GM12878 (cell line): ENCODE measurements around the gene TRIM22.

Experiments
- BRCA1 ChIP-seq: IDR thresholded peaks from 2 replicates; pipeline ENCODE4 v1.6.1; 2011; ENCODE audit warnings: low read depth, low read length, improper control_type of control experiment
- CTCF ChIP-seq, 3 experiments: IDR thresholded peaks in 2 of 3; conservative IDR thresholded peaks in 1 of 3; 2 replicates each; pipeline ENCODE4 v1.5.1; 2011; ENCODE audit warnings: low read depth in 3 of 3, low read length in 3 of 3, mild to moderate bottlenecking in 3 of 3, control low read depth in 2 of 3, moderate library complexity in 2 of 3, inconsistent platforms in 1 of 3, mixed read lengths in 1 of 3; ENCODE audit not compliant: control insufficient read depth in 2 of 3, insufficient read depth in 1 of 3; ENCODE audit errors: extremely low read depth in 1 of 3
- EZH2 ChIP-seq: IDR thresholded peaks from 2 replicates; pipeline ENCODE4 v1.6.1; 2012; ENCODE audit warnings: low read depth, mild to moderate bottlenecking, control low read depth, inconsistent platforms, low read length, borderline replicate concordance; ENCODE audit not compliant: control insufficient read depth
- JUNB ChIP-seq: IDR thresholded peaks from 2 replicates; pipeline ENCODE4 v1.6.1; 2016; ENCODE audit warnings: antibody characterized with exemption, mild to moderate bottlenecking

- TF ChIP-seq CTCF (IDR thresholded peaks at IDR 0.05 in 2 of 3, conservative IDR thresholded peaks at IDR 0.05 in 1 of 3; ENCODE audit: control insufficient read depth in 2 of 3, extremely low read depth in 1 of 3, insufficient read depth in 1 of 3, low read depth in 3 of 3, low read length in 3 of 3) (no peak), EZH2 (no peak), JUNB (no peak), BRCA1 (no peak)
Measured at GRCh38 chr11:5738431-5738830, 48.8 kb downstream of the TRIM22 start.
